K562 (cell line): ENCODE results near the gene PSG6. TPM values are rescaled to one million over a fixed set of nuclear protein-coding genes. Genes with fewer than 3 reads are reported as not detected.
"Not testable (repeated sequence)": the region's sequence is repeated elsewhere in the genome, so short reads cannot be mapped to it uniquely, and the experiment has no call there.

Experiments
- ATAC-seq: fragments of 200-7000 bp; cut with Tn5 transposase; 3 replicates; pipeline ENCODE4 v1.9.1; 2020; ENCODE audit warnings: moderate library complexity
- BruUV-seq: library from RNA; stranded (reverse); fragments of 400-500 nt; replicated peaks from 2 replicates; lab custom pipeline; 2021; lab: Mats Ljungman, UMichigan
- CTCF ChIA-PET: fragments of 300-600 bp; formaldehyde crosslinking; extraction: SDS; loops from one replicate; lab custom pipeline; 2021; ENCODE audit warnings: low intra/inter-chr PET ratio; lab: Yijun Ruan, JAX
- POLR2A ChIA-PET: fragments of 300-600, 350-650 bp; sonication (Branson Sonifier 250); formaldehyde crosslinking; extraction: SDS; loops from one replicate; lab custom pipeline; 2021; ENCODE audit warnings: antibody characterized with exemption, inconsistent platforms; lab: Yijun Ruan, JAX
- DNase-seq, 4 experiments: peaks; one replicate each; pipeline versions ENCODE4 v3.0.0 to v3.0.0-alpha.2; 2011 to 2018; ENCODE audit warnings: low spot score in 3 of 4, mixed read lengths in 3 of 4; ENCODE audit errors: extremely low read depth in 1 of 4
- FAIRE-seq: peaks from 2 replicates; lab custom pipeline; 2011; peaks lifted over from hg19 to GRCh38; lab: Jason Lieb, UNC
- H2AFZ ChIP-seq: 2 replicates; pipeline ENCODE4 v1.6.0; 2011; ENCODE audit warnings: low read depth, low read length, control low read depth, inconsistent platforms
- H3K27ac ChIP-seq: fragments of 200-600 bp; 3 replicates; pipeline ENCODE4 v1.8.0; 2011; ENCODE audit warnings: low read depth, mild to moderate bottlenecking, control low read depth, inconsistent platforms, low read length, moderate library complexity, mixed read lengths; ENCODE audit errors: extremely low read depth
- H3K27me3 ChIP-seq, 2 experiments: fragments of 300-600 bp in 1 of 2; 2 replicates in 1 of 2; 3 replicates in 1 of 2; pipeline versions ENCODE4 v1.6.0 to v1.8.0; 2011; ENCODE audit warnings: inconsistent platforms in 2 of 2, low read length in 2 of 2, mild to moderate bottlenecking in 1 of 2, mixed read lengths in 1 of 2, moderate library complexity in 1 of 2; ENCODE audit not compliant: control insufficient read depth in 2 of 2, insufficient read depth in 2 of 2
- H3K36me3 ChIP-seq: fragments of 300-600 bp; 3 replicates; pipeline ENCODE4 v1.8.0; 2011; ENCODE audit warnings: mild to moderate bottlenecking, low read length, inconsistent platforms; ENCODE audit not compliant: control insufficient read depth, insufficient read depth
- H3K4me1 ChIP-seq, 2 experiments: fragments of 200-600 bp in 1 of 2; replicated peaks in 1 of 2; 2 replicates in 1 of 2; 3 replicates in 1 of 2; pipeline versions ENCODE4 v1.5.1 to v1.8.0; 2011; ENCODE audit warnings: inconsistent platforms in 2 of 2, low read length in 2 of 2, mild to moderate bottlenecking in 1 of 2, mixed read lengths in 1 of 2, moderate library complexity in 1 of 2; ENCODE audit not compliant: control insufficient read depth in 2 of 2, insufficient read depth in 2 of 2
- H3K4me2 ChIP-seq: 2 replicates; pipeline ENCODE4 v1.6.1; 2011; ENCODE audit warnings: low read length, control low read depth, inconsistent platforms, mixed read lengths; ENCODE audit not compliant: insufficient read depth
- H3K4me3 ChIP-seq: fragments of 200-600 bp; sonication (generic), shearing (Covaris generic); 2 replicates; pipeline ENCODE4 v1.5.1; 2016; ENCODE audit warnings: control low read depth, inconsistent platforms
- H3K79me2 ChIP-seq: fragments of 200-600 bp; 3 replicates; pipeline ENCODE4 v1.8.0; 2011; ENCODE audit warnings: low read length, inconsistent platforms; ENCODE audit not compliant: control insufficient read depth, insufficient read depth
- H3K9ac ChIP-seq, 2 experiments: 2 replicates each; pipeline versions ENCODE4 v1.6.0 to v1.6.1; 2011; ENCODE audit warnings: low read depth in 2 of 2, low read length in 2 of 2, control low read depth in 1 of 2, inconsistent platforms in 1 of 2, mild to moderate bottlenecking in 1 of 2, mixed read lengths in 1 of 2; ENCODE audit not compliant: insufficient read depth in 1 of 2
- H3K9me1 ChIP-seq: one replicate; pipeline ENCODE4 v1.6.0; 2011; ENCODE audit warnings: inconsistent platforms, mild to moderate bottlenecking, low read length, moderate library complexity; ENCODE audit not compliant: control insufficient read depth, insufficient read depth
- H3K9me3 ChIP-seq: replicated peaks from 2 replicates; pipeline ENCODE4 v1.5.1; 2011; ENCODE audit warnings: low read depth, low read length, inconsistent platforms; ENCODE audit not compliant: control insufficient read depth, insufficient read depth
- H4K20me1 ChIP-seq: replicated peaks from 2 replicates; pipeline ENCODE4 v1.6.1; 2011; ENCODE audit warnings: low read length, inconsistent platforms, mixed read lengths; ENCODE audit not compliant: control insufficient read depth, insufficient read depth
- WGBS: fragments of 100-300 bp; shearing (Covaris generic); methylation state at CpG from one replicate; pipeline ENCODE4 v1.1.6; 2016; ENCODE audit warnings: low coverage, mixed read lengths; ENCODE audit not compliant: insufficient coverage; ENCODE audit errors: missing lambda C conversion rate; 5-methylcytosine and 5-hydroxymethylcytosine counted together
- in situ Hi-C: fragments of 300-500 bp; cut with MboI; formaldehyde crosslinking; loops from 4 replicates; pipeline ENCODE4 v1.15.0; 2018; ENCODE audit warnings: inconsistent platforms, mixed read lengths
- intact Hi-C: fragments of 100-400 bp; cut with micrococcal nuclease; formaldehyde crosslinking; loops from 2 replicates; pipeline ENCODE4 v1.14.2; 2022
- polyA plus RNA-seq, 8 experiments: library from polyadenylated mRNA; depleted of rRNA in 4 of 8; stranded (reverse) in 5 of 8; unstranded in 3 of 8; fragments of >200 nt; fragmentation: Nextera tagmentation in 2 of 8; fragmentation: Illumina TruSeq in 1 of 8; extraction: Ambion mirVana in 2 of 8; extraction: Trizol in 1 of 8; gene quantifications; 2 replicates each; pipeline versions ENCODE4 v1.2.1 to v1.2.3, GENCODE V29; 2011 to 2014; ENCODE audit warnings: inconsistent platforms in 1 of 8, missing spikeins in 1 of 8
- total RNA-seq, 7 experiments: library from RNA; depleted of rRNA in 6 of 7; stranded (reverse); fragments of >200 nt in 6 of 7; fragmentation: Illumina TruSeq in 2 of 7; extraction: Trizol in 2 of 7; gene quantifications; 2 replicates each; pipeline versions ENCODE4 v1.2.1 to v1.2.3, GENCODE V29; 2011 to 2021; ENCODE audit warnings: low replicate concordance in 1 of 7
- TF ChIP-seq, protein P1 (sequence below), 2 experiments: IDR thresholded peaks; 2 replicates each; pipeline ENCODE4 v1.6.1; 2011; ENCODE audit warnings: borderline replicate concordance in 1 of 2, control low read depth in 1 of 2, low read depth in 1 of 2, low read length in 1 of 2, mild to moderate bottlenecking in 1 of 2, mixed read lengths in 1 of 2, moderate library complexity in 1 of 2; ENCODE audit not compliant: insufficient read depth in 1 of 2, insufficient read length in 1 of 2, poor library complexity in 1 of 2, severe bottlenecking in 1 of 2; ENCODE audit errors: extremely low read depth in 1 of 2
- TF ChIP-seq, protein P2 (sequence below), 3 experiments: IDR thresholded peaks in 2 of 3; conservative IDR thresholded peaks in 1 of 3; 2 replicates each; pipeline ENCODE4 v1.5.1; 2011 to 2012; ENCODE audit warnings: low read length in 3 of 3, mild to moderate bottlenecking in 3 of 3, control low read depth in 2 of 3, improper control_type of control experiment in 1 of 3, inconsistent platforms in 1 of 3, low read depth in 1 of 3, mixed read lengths in 1 of 3, moderate library complexity in 1 of 3; ENCODE audit not compliant: insufficient read depth in 2 of 3

The PSG6 gene
- total and polyA plus RNA-seq, 9 of the 15 experiments (the other 6 are each of a cell fraction or from before 2014, with no cell fraction given) = not detected

DNA sequence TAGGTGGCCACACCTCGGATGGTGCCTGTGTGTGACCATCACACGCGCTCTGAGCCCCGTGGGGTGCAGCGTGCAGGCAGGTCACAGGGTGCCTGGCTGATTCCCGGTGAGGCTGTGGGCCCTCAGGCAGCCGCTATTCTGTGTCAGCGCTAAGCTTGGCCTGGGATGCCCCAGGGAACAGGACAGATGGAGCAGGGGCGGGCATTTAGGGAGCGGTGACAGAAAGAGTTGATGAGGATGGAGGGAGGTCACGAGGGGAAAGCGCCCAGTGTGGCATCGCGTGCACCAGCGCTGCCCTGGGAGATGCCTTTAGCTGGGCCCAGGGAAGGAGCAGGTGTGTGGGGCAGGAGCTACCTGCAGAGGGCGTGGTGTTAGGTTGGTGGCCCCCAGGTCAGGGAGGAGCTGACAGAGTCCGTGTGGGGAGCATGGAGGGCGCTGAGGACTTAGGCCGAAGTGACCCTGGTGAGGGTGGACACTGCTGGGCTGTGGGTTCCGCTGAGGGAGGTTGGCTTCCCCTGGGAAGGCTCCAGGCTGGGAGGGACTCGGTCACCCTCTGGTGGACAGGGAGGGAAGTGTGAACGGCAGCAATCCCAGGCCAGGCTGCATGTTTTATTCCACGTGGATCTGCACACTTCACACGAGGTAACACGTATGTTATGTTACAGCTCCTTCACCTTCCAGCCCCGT is 1.5 kb upstream of the PSG6 start:
- 0 out of 2 replicates have a peak overlapping the region, but pooled peaks have one; percentile 32 for H2AFZ ChIP-seq
- H3K9me3 ChIP-seq, H3K9ac ChIP-seq, H3K27ac ChIP-seq, ATAC-seq, H3K36me3 ChIP-seq, CTCF ChIA-PET, H3K79me2 ChIP-seq, H3K9me1 ChIP-seq, H4K20me1 ChIP-seq, in situ Hi-C loops, BruUV-seq, intact Hi-C loops, H3K4me1 ChIP-seq, H3K4me3 ChIP-seq, H3K27me3 ChIP-seq, H3K4me2 ChIP-seq, FAIRE-seq, POLR2A ChIA-PET: not testable (repeated sequence)
- WGBS = 2% methylated on average over 12 of the region's 26 CpGs
- peak in 3 of 4 experiments; percentile 4 to 10 (median 7) for DNase-seq
- TF ChIP-seq, protein P1, sequence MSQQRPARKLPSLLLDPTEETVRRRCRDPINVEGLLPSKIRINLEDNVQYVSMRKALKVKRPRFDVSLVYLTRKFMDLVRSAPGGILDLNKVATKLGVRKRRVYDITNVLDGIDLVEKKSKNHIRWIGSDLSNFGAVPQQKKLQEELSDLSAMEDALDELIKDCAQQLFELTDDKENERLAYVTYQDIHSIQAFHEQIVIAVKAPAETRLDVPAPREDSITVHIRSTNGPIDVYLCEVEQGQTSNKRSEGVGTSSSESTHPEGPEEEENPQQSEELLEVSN (IDR thresholded peaks at IDR 0.05; ENCODE audit: borderline replicate concordance in 1 of 2, extremely low read depth in 1 of 2, insufficient read depth in 1 of 2, insufficient read length in 1 of 2, low read depth in 1 of 2, low read length in 1 of 2, poor library complexity in 1 of 2, severe bottlenecking in 1 of 2) = peak; percentile 29 to 42
- TF ChIP-seq, protein P2, sequence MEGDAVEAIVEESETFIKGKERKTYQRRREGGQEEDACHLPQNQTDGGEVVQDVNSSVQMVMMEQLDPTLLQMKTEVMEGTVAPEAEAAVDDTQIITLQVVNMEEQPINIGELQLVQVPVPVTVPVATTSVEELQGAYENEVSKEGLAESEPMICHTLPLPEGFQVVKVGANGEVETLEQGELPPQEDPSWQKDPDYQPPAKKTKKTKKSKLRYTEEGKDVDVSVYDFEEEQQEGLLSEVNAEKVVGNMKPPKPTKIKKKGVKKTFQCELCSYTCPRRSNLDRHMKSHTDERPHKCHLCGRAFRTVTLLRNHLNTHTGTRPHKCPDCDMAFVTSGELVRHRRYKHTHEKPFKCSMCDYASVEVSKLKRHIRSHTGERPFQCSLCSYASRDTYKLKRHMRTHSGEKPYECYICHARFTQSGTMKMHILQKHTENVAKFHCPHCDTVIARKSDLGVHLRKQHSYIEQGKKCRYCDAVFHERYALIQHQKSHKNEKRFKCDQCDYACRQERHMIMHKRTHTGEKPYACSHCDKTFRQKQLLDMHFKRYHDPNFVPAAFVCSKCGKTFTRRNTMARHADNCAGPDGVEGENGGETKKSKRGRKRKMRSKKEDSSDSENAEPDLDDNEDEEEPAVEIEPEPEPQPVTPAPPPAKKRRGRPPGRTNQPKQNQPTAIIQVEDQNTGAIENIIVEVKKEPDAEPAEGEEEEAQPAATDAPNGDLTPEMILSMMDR (IDR thresholded peaks at IDR 0.05 in 2 of 3, conservative IDR thresholded peaks at IDR 0.05 in 1 of 3; ENCODE audit: insufficient read depth in 2 of 3, low read depth in 1 of 3, low read length in 3 of 3) = peak; percentile 49 to 73 (median 49); a peak in 5 of 6 replicates

DNA sequence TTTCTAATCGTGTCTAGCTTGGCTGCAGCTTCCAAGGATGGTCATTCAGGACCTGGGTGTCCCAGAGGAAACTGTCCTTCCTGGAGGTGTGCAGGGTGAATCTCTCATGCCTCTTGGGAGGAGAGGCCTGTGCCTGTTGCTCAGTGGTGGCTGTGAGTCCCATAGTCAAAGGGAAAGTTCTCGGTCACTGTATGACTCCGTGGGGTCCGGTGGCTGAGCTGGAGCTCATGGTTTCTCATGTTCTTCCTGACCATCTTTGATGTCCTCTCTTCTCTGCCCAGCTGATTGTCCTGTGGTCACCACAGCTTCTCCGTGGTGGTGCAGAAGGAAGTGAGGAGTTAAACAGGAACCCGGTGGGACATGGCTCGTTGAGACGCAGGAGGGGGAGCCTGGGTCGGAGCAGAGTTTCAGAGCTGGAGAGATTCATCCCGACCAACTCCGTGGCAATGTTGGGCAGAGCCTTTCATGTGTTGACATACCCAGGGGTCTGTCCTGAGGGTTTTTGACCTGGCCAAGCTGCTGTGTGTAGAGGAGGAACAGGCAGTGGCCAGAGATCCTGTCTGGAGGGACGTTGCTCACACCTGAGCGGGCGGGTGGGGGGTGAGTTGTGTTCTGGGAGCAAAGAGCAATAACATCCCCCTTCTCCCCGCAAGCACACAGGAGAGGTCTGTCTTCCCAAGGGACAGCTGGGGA is 829 bp upstream of the PSG6 start:
- H3K4me2 ChIP-seq, H3K36me3 ChIP-seq, ATAC-seq, H3K9ac ChIP-seq, H4K20me1 ChIP-seq, DNase-seq, POLR2A ChIA-PET, FAIRE-seq, H3K79me2 ChIP-seq, H3K4me1 ChIP-seq, intact Hi-C loops, H3K9me1 ChIP-seq, H3K9me3 ChIP-seq, BruUV-seq, in situ Hi-C loops, H2AFZ ChIP-seq, H3K4me3 ChIP-seq, H3K27ac ChIP-seq, CTCF ChIA-PET, H3K27me3 ChIP-seq: not testable (repeated sequence)
- WGBS = 0% methylated on average over 13 of the region's 15 CpGs
